ENCODE data around the gene GPC6. TPM values are rescaled to one million over a fixed set of nuclear protein-coding genes. Genes with fewer than 3 reads are reported as not detected.

The GPC6 gene
- total RNA-seq, 4 donors from 2014 or later = 2.7 to 5.7 (median 4.4) TPM

GRCh38 chr13:93903909-93904308, 677.3 kb downstream of the GPC6 start:
- no peak overlapping the region for H3K27ac ChIP-seq
- H3K9me3 ChIP-seq = no peaks in the 10 kb centered on the region
- no peak for TF ChIP-seq POLR2A (IDR thresholded peaks at IDR 0.05)
- TF ChIP-seq EP300 (IDR thresholded peaks at IDR 0.05) = no peak
- no peak for TF ChIP-seq CTCF (IDR thresholded peaks at IDR 0.05)
- no peak for TF ChIP-seq POLR2AphosphoS5 (IDR thresholded peaks at IDR 0.05)
- H3K4me3 ChIP-seq = no peak overlapping the region
- no peaks in the 10 kb centered on the region for H3K4me1 ChIP-seq
- DNase-seq (ENCODE audit: low spot score in 2 of 2) = no peak
- 86% methylated on average over 3 of the region's 3 CpGs for WGBS
- no peaks in the 10 kb centered on the region for H3K36me3 ChIP-seq
- H3K27me3 ChIP-seq = no peaks in the 10 kb centered on the region

GRCh38 chr13:93915269-93915809, 688.7 kb downstream of the GPC6 start:
- Histone ChIP-seq H3K4me1 (no peaks in the 10 kb centered on the region), H3K4me3 (no peak overlapping the region), H3K27ac (no peak overlapping the region), H3K27me3 (no peaks in the 10 kb centered on the region), H3K36me3 (no peaks in the 10 kb centered on the region), H3K9me3 (no peaks in the 10 kb centered on the region)
- TF ChIP-seq EP300 (IDR thresholded peaks at IDR 0.05) (no peak), POLR2A (IDR thresholded peaks at IDR 0.05) (no peak), POLR2AphosphoS5 (IDR thresholded peaks at IDR 0.05) (no peak), CTCF (IDR thresholded peaks at IDR 0.05) (no peak)
- WGBS = 38% methylated on average over 1 of the region's 1 CpG
- no peak for DNase-seq (ENCODE audit: low spot score in 2 of 2)

- TF ChIP-seq EP300 (IDR thresholded peaks at IDR 0.05) (no peak), POLR2AphosphoS5 (IDR thresholded peaks at IDR 0.05) (no peak), CTCF (IDR thresholded peaks at IDR 0.05) (no peak), POLR2A (IDR thresholded peaks at IDR 0.05) (no peak)
- 75% methylated on average over 5 of the region's 5 CpGs for WGBS
- no peaks in the 10 kb centered on the region for H3K9me3 ChIP-seq
These were observed 695.7 kb downstream of the GPC6 start for GRCh38 chr13:93922063-93922855.

GRCh38 chr13:93925990-93926389, 699.4 kb downstream of the GPC6 start:
- Histone ChIP-seq H3K36me3 (no peaks in the 10 kb centered on the region), H3K27ac (no peak overlapping the region), H3K4me1 (no peaks in the 10 kb centered on the region), H3K27me3 (no peaks in the 10 kb centered on the region), H3K4me3 (no peak overlapping the region), H3K9me3 (no peaks in the 10 kb centered on the region)
- TF ChIP-seq POLR2AphosphoS5 (IDR thresholded peaks at IDR 0.05) = no peak
- no peak for TF ChIP-seq EP300 (IDR thresholded peaks at IDR 0.05)
- no peak for TF ChIP-seq CTCF (IDR thresholded peaks at IDR 0.05)
- TF ChIP-seq POLR2A (IDR thresholded peaks at IDR 0.05) = no peak
- DNase-seq (ENCODE audit: low spot score in 2 of 2) = no peak
- WGBS = 86% methylated on average over 1 of the region's 1 CpG

More at GRCh38 chr13:93922063-93922855, 695.7 kb downstream of the GPC6 start:
- H3K4me3 ChIP-seq = no peak overlapping the region
- H3K36me3 ChIP-seq = no peaks in the 10 kb centered on the region
- H3K4me1 ChIP-seq = no peaks in the 10 kb centered on the region
- H3K27me3 ChIP-seq = no peaks in the 10 kb centered on the region
- DNase-seq (ENCODE audit: low spot score in 2 of 2) = no peak
- no peak overlapping the region for H3K27ac ChIP-seq

GRCh38 chr13:93926425-93926824, 699.8 kb downstream of the GPC6 start:
- no peak overlapping the region for H3K4me3 ChIP-seq
- no peaks in the 10 kb centered on the region for H3K9me3 ChIP-seq
- no peak overlapping the region for H3K27ac ChIP-seq
- TF ChIP-seq POLR2AphosphoS5 (IDR thresholded peaks at IDR 0.05) (no peak), POLR2A (IDR thresholded peaks at IDR 0.05) (no peak), EP300 (IDR thresholded peaks at IDR 0.05) (no peak), CTCF (IDR thresholded peaks at IDR 0.05) (no peak)
- H3K36me3 ChIP-seq = no peaks in the 10 kb centered on the region
- 51% methylated on average over 1 of the region's 1 CpG for WGBS
- no peaks in the 10 kb centered on the region for H3K27me3 ChIP-seq
- DNase-seq (ENCODE audit: low spot score in 2 of 2) = no peak
- no peaks in the 10 kb centered on the region for H3K4me1 ChIP-seq

Data from suprapubic skin (tissue), 4 donors.